ENCODE measurements around the gene GCAT. TPM values are rescaled to one million over a fixed set of nuclear protein-coding genes. Genes with fewer than 3 reads are reported as not detected.

Gene GCAT
- total and polyA plus RNA-seq, 10 of the 15 experiments (the other 5 are each of a cell fraction or from before 2014, with no cell fraction given): 0.95 to 34.3 (median 15.3) TPM

- BruUV-seq (replicated peaks): no TSS peak
- in situ Hi-C loops (cut with MboI): no loop called here
- ChIA-PET SMC1A (ENCODE audit: uncharacterized antibody, unreplicated experiment) (no interaction called here), RAD21 (ENCODE audit: unreplicated experiment) (no interaction called here), CTCF (no interaction called here), POLR2A (no interaction called here)
- ATAC-seq: no peak
- H2AFZ ChIP-seq (ENCODE audit: control insufficient read depth, low read depth, low read length): no peak overlapping the region
- no peak for TF ChIP-seq SMARCA5 (IDR thresholded peaks at IDR 0.05)
- TF ChIP-seq NFYA (IDR thresholded peaks at IDR 0.05; ENCODE audit: borderline replicate concordance, low read depth, low read length): no peak
- TF ChIP-seq CBFB (IDR thresholded peaks at IDR 0.05; ENCODE audit: low read depth): no peak
- TF ChIP-seq MEF2B (IDR thresholded peaks at IDR 0.05; ENCODE audit: partially characterized antibody, poor library complexity, severe bottlenecking): no peak
- no peaks in the 10 kb centered on the region for H3K79me2 ChIP-seq (ENCODE audit: control insufficient read depth, insufficient read depth, low read length)
- no peak overlapping the region for H3K9ac ChIP-seq (ENCODE audit: control insufficient read depth, insufficient read depth, low read length)
- no peaks in the 10 kb centered on the region for H3K4me1 ChIP-seq (ENCODE audit: control insufficient read depth, insufficient read depth, low read length)
- no peak overlapping the region for H3K4me3 ChIP-seq
- no peaks in the 10 kb centered on the region for H3K9me3 ChIP-seq (replicated peaks; ENCODE audit: control insufficient read depth, insufficient read depth, low read length)
- no peak overlapping the region for H3K4me2 ChIP-seq (ENCODE audit: control insufficient read depth, insufficient read depth)
- intact Hi-C loops (cut with micrococcal nuclease; ENCODE audit: unreplicated experiment): no loop called here
- no peak for DNase-seq (ENCODE audit: low read depth, low spot score)
- WGBS (ENCODE audit: insufficient coverage, insufficient replicate concordance, low lambda C conversion rate, missing lambda C conversion rate): 90% methylated on average over 14 of the region's 14 CpGs
- H3K27ac ChIP-seq (ENCODE audit: control insufficient read depth, insufficient read depth): no peak overlapping the region
- no peaks in the 10 kb centered on the region for H3K27me3 ChIP-seq (replicated peaks in 1 of 2; ENCODE audit: control insufficient read depth in 2 of 2, insufficient read depth in 2 of 2, low read length in 1 of 2)
- no peak for FAIRE-seq
- peaks cover 21 to 27% of the 10 kb centered on the region in 2 experiments; a peak in 3 of 4 replicates for H3K36me3 ChIP-seq (ENCODE audit: control insufficient read depth in 2 of 2, insufficient read depth in 2 of 2, low read length in 1 of 2)
- H4K20me1 ChIP-seq (ENCODE audit: control insufficient read depth, insufficient read depth): no peaks in the 10 kb centered on the region
Measured at GRCh38 chr22:37830093-37830842, 22.5 kb downstream of the GCAT start.

GRCh38 chr22:37831472-37831871 is 23.7 kb downstream of the GCAT start:
- H3K4me1 ChIP-seq (ENCODE audit: control insufficient read depth, insufficient read depth, low read length): no peaks in the 10 kb centered on the region
- no peak overlapping the region for H2AFZ ChIP-seq (ENCODE audit: control insufficient read depth, low read depth, low read length)
- no TSS peak for BruUV-seq (replicated peaks)
- H3K27me3 ChIP-seq (replicated peaks in 1 of 2; ENCODE audit: control insufficient read depth in 2 of 2, insufficient read depth in 2 of 2, low read length in 1 of 2): no peaks in the 10 kb centered on the region
- in situ Hi-C loops (cut with MboI) (no loop called here), intact Hi-C loops (cut with micrococcal nuclease; ENCODE audit: unreplicated experiment) (no loop called here)
- ChIA-PET CTCF (no interaction called here), POLR2A (no interaction called here), SMC1A (ENCODE audit: uncharacterized antibody, unreplicated experiment) (no interaction called here), RAD21 (ENCODE audit: unreplicated experiment) (no interaction called here)
- H3K36me3 ChIP-seq (ENCODE audit: control insufficient read depth in 2 of 2, insufficient read depth in 2 of 2, low read length in 1 of 2): peaks cover 21 to 27% of the 10 kb centered on the region in 2 experiments; a peak in 3 of 4 replicates
- no peak overlapping the region for H3K9ac ChIP-seq (ENCODE audit: control insufficient read depth, insufficient read depth, low read length)
- DNase-seq (ENCODE audit: low read depth, low spot score) (no peak), FAIRE-seq (no peak), ATAC-seq (no peak)
- 96% methylated on average over 11 of the region's 11 CpGs for WGBS (ENCODE audit: insufficient coverage, insufficient replicate concordance, low lambda C conversion rate, missing lambda C conversion rate)
- no peaks in the 10 kb centered on the region for H4K20me1 ChIP-seq (ENCODE audit: control insufficient read depth, insufficient read depth)
- H3K4me3 ChIP-seq: no peak overlapping the region
- H3K4me2 ChIP-seq (ENCODE audit: control insufficient read depth, insufficient read depth): no peak overlapping the region
- no peaks in the 10 kb centered on the region for H3K9me3 ChIP-seq (replicated peaks; ENCODE audit: control insufficient read depth, insufficient read depth, low read length)
- H3K27ac ChIP-seq (ENCODE audit: control insufficient read depth, insufficient read depth): no peak overlapping the region
- no peaks in the 10 kb centered on the region for H3K79me2 ChIP-seq (ENCODE audit: control insufficient read depth, insufficient read depth, low read length)
- TF ChIP-seq ZNF207 (IDR thresholded peaks at IDR 0.05; ENCODE audit: borderline replicate concordance): no peak
- TF ChIP-seq PBX3 (IDR thresholded peaks at IDR 0.05; ENCODE audit: insufficient replicate concordance, low read depth, low read length): no peak
- TF ChIP-seq BHLHE40 (IDR thresholded peaks at IDR 0.05; ENCODE audit: borderline replicate concordance in 1 of 2, low read depth in 2 of 2, low read length in 1 of 2): no peak
- no peak for TF ChIP-seq E2F4 (IDR thresholded peaks at IDR 0.05; ENCODE audit: low read depth, low read length)
- no peak for TF ChIP-seq PRDM15 (CRISPR knock-in tag; IDR thresholded peaks at IDR 0.05)
- no peak for TF ChIP-seq NR2C2 (IDR thresholded peaks at IDR 0.05; ENCODE audit: borderline replicate concordance, control insufficient read depth, insufficient read length, low read depth)

Data from GM12878 (cell line).